GM19324 (cell line): Measurements from ENCODE around the gene KCNJ10.

Experiments
- ATAC-seq: cut with Tn5 transposase; IDR thresholded peaks from one replicate; pipeline ENCODE4 v1.9.1; 2021; ENCODE audit warnings: mild to moderate bottlenecking, moderate library complexity; ENCODE audit not compliant: unreplicated experiment, low FRiP score

KCNJ10 gene

GRCh38 chr1:160028426-160028825 is 41.5 kb downstream of the KCNJ10 start:
- no peak for ATAC-seq

- ATAC-seq: no peak
These were observed 44.6 kb downstream of the KCNJ10 start for GRCh38 chr1:160025314-160025713.

- ATAC-seq: no peak
These were observed 45.6 kb downstream of the KCNJ10 start for GRCh38 chr1:160024195-160024905.

GRCh38 chr1:160022330-160023310 is 47.3 kb downstream of the KCNJ10 start:
- ATAC-seq: no peak

DNA sequence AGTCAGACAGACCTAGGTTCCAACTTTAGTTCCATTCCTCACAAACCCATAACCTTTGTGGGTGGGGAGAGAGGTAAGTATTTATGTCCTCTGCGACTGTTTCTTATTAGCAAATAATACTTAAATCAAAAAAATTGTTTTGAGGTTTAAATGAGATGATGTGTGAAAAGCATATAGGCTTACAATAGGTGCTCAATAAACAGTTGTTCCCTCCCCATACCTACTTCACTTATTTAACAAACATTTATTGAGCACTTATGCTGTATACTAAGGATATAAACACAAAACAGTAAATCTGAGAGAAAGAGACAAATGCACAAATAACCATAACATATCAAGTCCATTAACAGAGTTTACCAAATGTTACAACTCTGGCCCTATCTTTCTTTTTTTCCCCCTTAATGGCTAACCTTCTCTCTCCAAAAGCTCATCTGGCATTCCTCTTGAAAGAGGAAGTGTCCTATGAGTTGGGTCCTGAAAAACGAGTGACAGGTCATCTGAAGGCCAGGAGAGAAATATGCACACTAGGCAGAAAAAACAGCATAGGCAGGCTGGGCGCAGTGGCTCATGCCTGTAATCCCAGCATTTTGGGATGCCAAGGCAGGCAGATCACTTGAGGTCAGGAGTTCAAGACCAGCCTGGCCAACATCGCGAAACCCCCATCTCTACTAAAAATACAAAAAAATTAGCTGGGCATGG is 48.4 kb downstream of the KCNJ10 start:
- ATAC-seq: no peak

GRCh38 chr1:160020196-160020595 is 49.8 kb downstream of the KCNJ10 start:
- no peak for ATAC-seq

- no peak for ATAC-seq
These were observed 51.1 kb downstream of the KCNJ10 start for GRCh38 chr1:160018900-160019299.

GRCh38 chr1:160018347-160018746 is 51.6 kb downstream of the KCNJ10 start:
- ATAC-seq: no peak

DNA sequence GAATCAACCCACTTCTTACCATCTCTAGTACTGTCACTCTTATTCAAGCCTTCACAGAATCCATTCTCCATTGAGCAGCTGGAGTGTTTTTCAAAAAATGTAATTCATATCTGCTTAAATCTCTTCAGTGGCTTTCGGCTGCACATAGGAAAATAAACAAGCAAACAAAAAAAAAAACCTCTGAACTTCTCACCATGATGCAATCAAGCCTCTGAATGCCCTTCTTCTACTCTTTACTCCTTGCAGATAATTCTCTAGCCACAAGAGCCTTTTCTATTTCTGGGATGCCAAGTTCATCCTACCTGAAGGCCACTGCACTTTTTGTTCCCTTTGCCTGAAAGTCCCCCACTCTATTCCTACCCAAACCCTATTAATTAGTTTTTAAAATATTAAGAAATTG is 52.4 kb downstream of the KCNJ10 start:
- ATAC-seq: no peak

DNA sequence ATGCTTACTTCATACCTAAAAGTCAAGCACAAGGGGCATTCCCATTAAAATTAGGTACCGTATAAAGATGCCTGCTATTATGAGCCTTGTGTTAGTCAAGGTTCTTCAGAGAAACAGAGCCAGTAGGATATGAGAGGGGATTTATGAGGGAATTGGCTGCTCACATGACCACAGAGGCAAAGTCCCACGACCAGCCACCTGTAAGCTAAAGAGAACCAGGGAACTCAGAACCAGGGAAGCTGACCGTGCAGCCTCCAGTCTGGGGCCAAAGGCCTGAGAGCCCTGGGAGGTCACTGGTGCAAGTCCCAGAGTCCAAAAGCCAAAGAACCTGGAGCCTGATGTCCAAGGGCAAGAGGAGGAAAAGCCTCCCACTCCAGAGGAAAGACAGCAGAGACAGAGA is 58.2 kb downstream of the KCNJ10 start:
- no peak for ATAC-seq

- ATAC-seq: no peak
These were observed 60.2 kb downstream of the KCNJ10 start for GRCh38 chr1:160009801-160010200.

- ATAC-seq: no peak
These were observed 60.9 kb downstream of the KCNJ10 start for GRCh38 chr1:160009081-160009480.

DNA sequence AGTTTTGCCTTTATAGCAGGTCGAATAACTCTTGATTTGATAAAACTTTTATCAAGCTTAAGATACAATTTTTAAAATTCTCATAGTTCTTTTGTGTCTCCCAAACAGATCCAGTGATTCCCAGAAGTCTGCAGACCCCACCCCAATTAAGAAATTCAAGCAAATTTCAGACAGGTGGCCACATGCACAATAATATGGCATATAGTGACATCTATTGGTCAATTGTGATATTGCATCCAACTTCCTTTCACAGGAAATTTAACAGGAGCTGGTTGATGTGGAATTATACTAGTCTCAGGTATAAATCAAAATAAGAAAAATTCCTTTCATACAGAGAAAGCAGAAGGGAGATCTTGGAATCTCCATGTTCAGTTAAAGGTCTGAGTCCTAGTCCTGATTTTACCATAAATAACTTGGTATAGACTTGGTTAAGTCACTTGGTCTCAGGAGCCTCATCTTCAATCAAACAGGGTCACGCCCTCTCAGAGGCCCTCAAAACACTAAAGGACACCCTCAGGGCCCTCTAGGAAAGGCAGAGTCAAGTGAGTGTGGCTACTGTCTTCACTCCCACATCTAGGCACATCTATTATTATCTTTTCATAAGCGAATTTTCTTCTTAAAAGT is 62.3 kb downstream of the KCNJ10 start:
- ATAC-seq: no peak

GRCh38 chr1:160006312-160006940 is 63.5 kb downstream of the KCNJ10 start:
- ATAC-seq: no peak

DNA sequence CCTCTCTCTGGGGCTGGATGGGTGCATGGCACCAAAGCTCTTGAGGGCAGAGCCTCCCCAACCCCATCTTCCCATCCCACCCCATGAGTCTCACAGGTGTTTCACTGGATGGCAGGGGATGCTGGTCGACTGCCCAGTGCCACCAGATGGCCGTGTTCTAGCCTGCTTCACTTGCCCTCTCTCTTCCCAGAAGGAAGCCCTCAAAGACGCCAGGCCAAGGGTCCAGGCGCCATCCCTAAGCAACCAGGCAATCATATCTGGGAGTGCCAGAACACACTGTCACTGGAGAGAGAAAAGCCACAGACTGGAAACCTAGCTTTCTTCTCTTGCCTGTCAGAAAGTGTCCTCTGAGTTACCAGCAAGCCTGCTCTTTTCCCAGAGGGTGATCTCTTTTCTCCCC is 64.9 kb downstream of the KCNJ10 start:
- no peak for ATAC-seq

- ATAC-seq: no peak
These were observed 65.5 kb downstream of the KCNJ10 start for GRCh38 chr1:160004425-160004824.

DNA sequence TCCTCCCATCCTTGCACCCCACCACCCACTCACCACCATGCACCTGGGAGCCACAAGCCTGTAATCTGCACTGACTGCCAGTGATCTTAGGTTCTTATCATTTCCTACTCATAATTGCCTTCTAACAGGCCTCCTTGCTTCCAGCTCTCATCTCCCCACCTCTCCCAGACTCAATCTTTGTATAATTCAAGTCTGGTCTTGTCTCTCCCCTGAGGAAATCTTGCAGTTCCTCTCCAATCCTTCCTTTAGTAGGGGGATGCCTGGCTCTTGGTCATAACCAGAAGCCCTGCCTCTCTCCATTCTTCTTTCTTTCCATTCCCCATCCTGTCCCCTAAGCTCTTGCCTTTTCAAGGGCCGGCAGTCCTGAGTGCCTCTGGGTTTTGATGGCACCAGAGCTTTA is 66.0 kb downstream of the KCNJ10 start:
- ATAC-seq: no peak

DNA sequence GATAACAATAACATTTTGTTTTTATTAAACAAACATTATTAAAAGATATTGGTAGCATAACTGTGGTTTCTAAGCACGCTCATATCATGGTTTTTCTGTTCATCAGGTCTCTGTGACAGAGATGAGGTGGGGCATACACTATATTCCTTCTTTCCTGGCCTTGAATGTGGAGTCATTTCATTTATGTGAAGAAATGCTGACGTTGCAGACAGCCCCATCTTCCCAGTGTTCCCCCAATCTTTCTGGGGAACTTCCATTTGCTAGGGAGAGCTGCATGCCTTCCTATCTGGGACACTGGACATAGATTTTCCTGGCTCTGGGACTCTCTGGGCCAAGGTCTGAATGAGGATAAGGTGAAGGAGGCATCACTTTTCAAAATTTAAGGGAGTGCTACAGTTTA is 68.5 kb downstream of the KCNJ10 start:
- no peak for ATAC-seq

DNA sequence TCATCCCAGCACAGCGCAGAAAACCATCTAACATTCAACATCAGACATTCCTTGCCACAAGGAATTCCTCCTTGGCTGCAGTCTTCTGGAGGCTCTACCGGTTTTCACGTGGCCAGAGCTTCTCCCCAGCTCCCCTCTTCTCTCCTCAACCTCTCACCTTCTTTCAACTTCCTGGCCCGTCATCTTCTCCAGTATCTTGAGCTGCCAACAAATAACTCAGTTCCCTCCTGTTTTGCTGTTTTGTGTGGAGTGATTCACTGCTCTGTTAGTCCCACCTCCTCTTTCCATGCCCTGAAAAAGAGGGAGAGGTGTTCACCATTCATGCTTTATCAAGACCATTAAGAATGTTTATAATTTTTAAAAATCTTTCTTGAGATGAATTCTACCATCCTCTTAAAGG is 70.8 kb downstream of the KCNJ10 start:
- ATAC-seq: no peak

- ATAC-seq: no peak
These were observed 73.3 kb downstream of the KCNJ10 start for GRCh38 chr1:159996653-159997052.
